ENCODE results near the gene INAFM2. TPM values are rescaled to one million over a fixed set of nuclear protein-coding genes. Genes with fewer than 3 reads are reported as not detected.

INAFM2 gene
- total RNA-seq, 1 experiment from 2014 or later = 25.4 TPM

DNA sequence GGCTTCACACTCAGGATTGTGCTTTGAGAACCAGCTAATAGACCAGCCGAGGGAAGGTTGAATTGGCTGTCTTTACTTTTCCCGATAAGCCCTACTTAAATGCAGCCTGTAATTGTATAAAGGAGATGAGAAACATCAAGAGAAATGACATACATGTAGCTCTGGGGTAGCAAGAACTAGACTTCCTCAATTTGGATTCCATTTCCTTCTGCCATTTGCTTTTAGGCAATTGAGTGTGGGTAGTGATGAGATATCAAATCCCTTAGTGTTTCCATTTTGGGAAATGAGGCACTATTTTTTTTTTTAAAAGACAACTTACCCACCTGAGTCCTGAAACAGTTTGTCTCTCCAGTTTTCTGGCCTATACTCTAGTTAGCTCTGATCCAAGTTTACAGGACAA, 2.2 kb downstream of the INAFM2 start:
- peaks cover 25% of the 10 kb centered on the region; the same call in 1 of the 2 replicates for H3K4me1 ChIP-seq (ENCODE audit: insufficient read depth, low read length)
- H3K56ac ChIP-seq (ENCODE audit: insufficient read length, low read depth, low read length) = no peak overlapping the region
- DNase-seq = no peak
- no CpG with 5 or more reads among the region's 2 CpGs for WGBS (ENCODE audit: extremely low coverage, insufficient read length, low lambda C conversion rate)
- no peak overlapping the region for H3K27ac ChIP-seq (ENCODE audit: insufficient read length, low read depth, low read length)
- peaks cover 64 to 67% of the 10 kb centered on the region in 2 experiments for H3K4me1 Mint-ChIP-seq
- H3K23me2 ChIP-seq (ENCODE audit: insufficient read length, low read depth, low read length, poor library complexity, severe bottlenecking) = peaks cover 10% of the 10 kb centered on the region
- H3K23ac ChIP-seq (ENCODE audit: insufficient read length, low read depth, low read length) = no peak overlapping the region
- no peak overlapping the region for H3K4ac ChIP-seq (ENCODE audit: low read depth, low read length)
- H2BK20ac ChIP-seq (ENCODE audit: low read depth, low read length, poor library complexity, severe bottlenecking) = no peak overlapping the region
- no peak overlapping the region for H3K9ac ChIP-seq (ENCODE audit: extremely low read depth, insufficient read length, low read length)
- H4K91ac ChIP-seq (ENCODE audit: insufficient read length, low read depth, low read length) = no peak overlapping the region
- H3K9me3 ChIP-seq (ENCODE audit: control insufficient read depth, low read depth, low read length) = no peaks in the 10 kb centered on the region
- H3K9me3 Mint-ChIP-seq = peaks cover 0 to 10% of the 10 kb centered on the region in 2 experiments; a peak in 2 of 5 replicates
- no peak overlapping the region for H3K14ac ChIP-seq (ENCODE audit: insufficient read depth, low read length)
- TF ChIP-seq, protein P1, sequence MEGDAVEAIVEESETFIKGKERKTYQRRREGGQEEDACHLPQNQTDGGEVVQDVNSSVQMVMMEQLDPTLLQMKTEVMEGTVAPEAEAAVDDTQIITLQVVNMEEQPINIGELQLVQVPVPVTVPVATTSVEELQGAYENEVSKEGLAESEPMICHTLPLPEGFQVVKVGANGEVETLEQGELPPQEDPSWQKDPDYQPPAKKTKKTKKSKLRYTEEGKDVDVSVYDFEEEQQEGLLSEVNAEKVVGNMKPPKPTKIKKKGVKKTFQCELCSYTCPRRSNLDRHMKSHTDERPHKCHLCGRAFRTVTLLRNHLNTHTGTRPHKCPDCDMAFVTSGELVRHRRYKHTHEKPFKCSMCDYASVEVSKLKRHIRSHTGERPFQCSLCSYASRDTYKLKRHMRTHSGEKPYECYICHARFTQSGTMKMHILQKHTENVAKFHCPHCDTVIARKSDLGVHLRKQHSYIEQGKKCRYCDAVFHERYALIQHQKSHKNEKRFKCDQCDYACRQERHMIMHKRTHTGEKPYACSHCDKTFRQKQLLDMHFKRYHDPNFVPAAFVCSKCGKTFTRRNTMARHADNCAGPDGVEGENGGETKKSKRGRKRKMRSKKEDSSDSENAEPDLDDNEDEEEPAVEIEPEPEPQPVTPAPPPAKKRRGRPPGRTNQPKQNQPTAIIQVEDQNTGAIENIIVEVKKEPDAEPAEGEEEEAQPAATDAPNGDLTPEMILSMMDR (conservative IDR thresholded peaks at IDR 0.05) = no peak
- H3K4me3 Mint-ChIP-seq = peak overlapping the region; percentile 67 to 85
- no peak overlapping the region for H2AFZ ChIP-seq (ENCODE audit: low read length)
- no peaks in the 10 kb centered on the region for H3K79me1 ChIP-seq (ENCODE audit: insufficient read depth, low read depth, low read length, poor library complexity, severe bottlenecking)
- peaks cover 4 to 24% (median 10%) of the 10 kb centered on the region in 3 experiments; a peak in 6 of 7 replicates for H3K36me3 Mint-ChIP-seq (ENCODE audit: insufficient read depth in 1 of 3, low read depth in 3 of 3)
- no peak overlapping the region for H3K18ac ChIP-seq (ENCODE audit: insufficient read length, low read depth, low read length)
- H3K27me3 ChIP-seq (ENCODE audit: insufficient read depth, low read length) = no peaks in the 10 kb centered on the region; the same call in 1 of the 2 replicates
- H3T11ph ChIP-seq (ENCODE audit: low read length) = no peak overlapping the region
- peaks cover 38% of the 10 kb centered on the region for H3K27me3 Mint-ChIP-seq (ENCODE audit: low read depth)
- no peaks in the 10 kb centered on the region for H3K79me2 ChIP-seq (ENCODE audit: insufficient read depth, low read length)
- H2BK15ac ChIP-seq (ENCODE audit: low read depth, low read length) = no peak overlapping the region
- no peak overlapping the region for H2BK12ac ChIP-seq (ENCODE audit: insufficient read length, low read depth, low read length)
- no peak overlapping the region for H3K27ac Mint-ChIP-seq
- no peak overlapping the region for H2BK5ac ChIP-seq (ENCODE audit: insufficient read length, low read length)
- no peak overlapping the region for H3K4me2 ChIP-seq (ENCODE audit: insufficient read depth, insufficient read length, low read length)
- H2AK5ac ChIP-seq (ENCODE audit: insufficient read length, low read length) = no peak overlapping the region
- H4K5ac ChIP-seq (ENCODE audit: insufficient read length, low read depth, low read length) = no peak overlapping the region
- H4K8ac ChIP-seq (replicated peaks; ENCODE audit: insufficient read length, low read depth, low read length) = no peak overlapping the region
- H4K20me1 ChIP-seq (ENCODE audit: control insufficient read depth, insufficient read depth, insufficient read length) = no peaks in the 10 kb centered on the region
- H2BK120ac ChIP-seq (ENCODE audit: low read depth, low read length, poor library complexity, severe bottlenecking) = no peak overlapping the region
